Glutamatergic neuron (in vitro differentiated cells): ENCODE measurements around the gene ZNF775. TPM values are rescaled to one million over a fixed set of nuclear protein-coding genes. Genes with fewer than 3 reads are reported as not detected.

ENCODE experiments used
- DNase-seq: peaks from one replicate; pipeline ENCODE4 v3.0.0; 2022
- H3K27ac Mint-ChIP-seq: one replicate; pipeline ENCODE4 v1.8.0; 2020; ENCODE audit warnings: mild to moderate bottlenecking, mixed read lengths, inconsistent platforms; ENCODE audit not compliant: unreplicated experiment
- H3K27me3 Mint-ChIP-seq: one replicate; pipeline ENCODE4 v1.8.0; 2020; ENCODE audit warnings: mild to moderate bottlenecking, moderate library complexity, mixed read lengths, inconsistent platforms; ENCODE audit not compliant: unreplicated experiment
- H3K36me3 Mint-ChIP-seq: one replicate; pipeline ENCODE4 v1.8.0; 2020; ENCODE audit warnings: mild to moderate bottlenecking, mixed read lengths, inconsistent platforms; ENCODE audit not compliant: unreplicated experiment
- H3K4me1 Mint-ChIP-seq: one replicate; pipeline ENCODE4 v1.8.0; 2020; ENCODE audit warnings: mild to moderate bottlenecking, low read depth, mixed read lengths, inconsistent platforms; ENCODE audit not compliant: unreplicated experiment
- H3K4me3 Mint-ChIP-seq: one replicate; pipeline ENCODE4 v1.8.0; 2020; ENCODE audit warnings: mild to moderate bottlenecking, mixed read lengths, inconsistent platforms; ENCODE audit not compliant: unreplicated experiment
- H3K9me3 Mint-ChIP-seq: one replicate; pipeline ENCODE4 v1.8.0; 2020; ENCODE audit warnings: mild to moderate bottlenecking, moderate library complexity, mixed read lengths, inconsistent platforms; ENCODE audit not compliant: unreplicated experiment
- CTCF ChIP-seq: fragments of 200-600 bp; sonication (generic); IDR thresholded peaks from one replicate; pipeline ENCODE4 v1.5.0; 2021; ENCODE audit not compliant: partially characterized antibody, unreplicated experiment
- total RNA-seq: library from RNA; stranded (reverse); fragmentation: NEBNext Ultra II Directional; extraction: Animal tissue kit (Norgen Biotek cat#: 25700); gene quantifications from one replicate; pipeline ENCODE4 v1.2.1, GENCODE V29; 2021; ENCODE audit not compliant: unreplicated experiment

ZNF775 gene
- total RNA-seq, 1 donor from 2014 or later = 20.5 TPM

GRCh38 chr7:150435047-150435389 lies 55.9 kb downstream of the ZNF775 start:
- no peak for DNase-seq
- Mint-ChIP-seq H3K36me3 (no peaks in the 10 kb centered on the region), H3K27me3 (peaks cover 2% of the 10 kb centered on the region), H3K9me3 (peaks cover 1% of the 10 kb centered on the region), H3K27ac (no peak overlapping the region), H3K4me3 (no peak overlapping the region), H3K4me1 (peaks cover 2% of the 10 kb centered on the region)
- no peak for TF ChIP-seq CTCF

- TF ChIP-seq CTCF = no peak
- no peak overlapping the region for H3K4me3 Mint-ChIP-seq
- H3K4me1 Mint-ChIP-seq = no peaks in the 10 kb centered on the region
- peaks cover 2% of the 10 kb centered on the region for H3K27me3 Mint-ChIP-seq
- no peak overlapping the region for H3K27ac Mint-ChIP-seq
- peaks cover 1% of the 10 kb centered on the region for H3K9me3 Mint-ChIP-seq
- H3K36me3 Mint-ChIP-seq = no peaks in the 10 kb centered on the region
- no peak for DNase-seq
Measured at GRCh38 chr7:150435390-150436073, 56.4 kb downstream of the ZNF775 start.

- no peak overlapping the region for H3K4me3 Mint-ChIP-seq
- H3K36me3 Mint-ChIP-seq = peaks cover 5% of the 10 kb centered on the region
- H3K9me3 Mint-ChIP-seq = peaks cover 2% of the 10 kb centered on the region
- no peak overlapping the region for H3K27ac Mint-ChIP-seq
- no peak for TF ChIP-seq CTCF
- no peak for DNase-seq
- peaks cover 6% of the 10 kb centered on the region for H3K27me3 Mint-ChIP-seq
- no peaks in the 10 kb centered on the region for H3K4me1 Mint-ChIP-seq
Measured at GRCh38 chr7:150439967-150440366, 60.8 kb downstream of the ZNF775 start.

GRCh38 chr7:150441524-150441923 lies 62.4 kb downstream of the ZNF775 start:
- Mint-ChIP-seq H3K9me3 (peaks cover 2% of the 10 kb centered on the region), H3K36me3 (peaks cover 5% of the 10 kb centered on the region), H3K27me3 (peaks cover 6% of the 10 kb centered on the region), H3K4me3 (no peak overlapping the region), H3K4me1 (no peaks in the 10 kb centered on the region), H3K27ac (no peak overlapping the region)
- no peak for TF ChIP-seq CTCF
- no peak for DNase-seq

- H3K36me3 Mint-ChIP-seq = peaks cover 5% of the 10 kb centered on the region
- H3K4me1 Mint-ChIP-seq = no peaks in the 10 kb centered on the region
- no peak for DNase-seq
- H3K4me3 Mint-ChIP-seq = no peak overlapping the region
- no peak overlapping the region for H3K27ac Mint-ChIP-seq
- TF ChIP-seq CTCF = no peak
- H3K27me3 Mint-ChIP-seq = peaks cover 6% of the 10 kb centered on the region
- H3K9me3 Mint-ChIP-seq = peaks cover 2% of the 10 kb centered on the region
Measured at GRCh38 chr7:150442811-150443210, 63.7 kb downstream of the ZNF775 start.
